ENCODE data around the gene ABI2. TPM values are rescaled to one million over a fixed set of nuclear protein-coding genes. Genes with fewer than 3 reads are reported as not detected.
A peak's percentile ranks its signal among the peaks of the same experiment; 100 is the strongest.

ABI2 gene
- total and polyA plus RNA-seq, 4 donors: 5.4 to 10.5 (median 7.6) TPM

GRCh38 chr2:203490391-203490790 is 162.2 kb downstream of the ABI2 start:
- Histone ChIP-seq H3K27ac (ENCODE audit: low read depth in 1 of 2, low read length in 2 of 2) (no peak overlapping the region), H3K9ac (ENCODE audit: low read depth in 1 of 2, low read length in 2 of 2) (no peak overlapping the region), H3K36me3 (ENCODE audit: control insufficient read depth in 4 of 4, insufficient read depth in 3 of 4, low read depth in 1 of 4, low read length in 3 of 4) (peaks cover 5 to 27% (median 15%) of the 10 kb centered on the region in 4 donors), H3K9me3 (ENCODE audit: control insufficient read depth in 4 of 4, low read length in 3 of 4) (no peaks in the 10 kb centered on the region), H3K4me3 (ENCODE audit: low read depth in 1 of 3, low read length in 3 of 3) (no peak overlapping the region), H3K4me1 (ENCODE audit: control insufficient read depth in 4 of 4, insufficient read depth in 4 of 4, low read length in 3 of 4) (peaks cover 4 to 16% (median 10%) of the 10 kb centered on the region in 4 donors), H3K27me3 (ENCODE audit: control insufficient read depth in 4 of 4, insufficient read depth in 4 of 4, low read length in 3 of 4) (no peaks in the 10 kb centered on the region)
- WGBS: 59% methylated on average over 3 of the region's 3 CpGs
- TF ChIP-seq, protein P1, sequence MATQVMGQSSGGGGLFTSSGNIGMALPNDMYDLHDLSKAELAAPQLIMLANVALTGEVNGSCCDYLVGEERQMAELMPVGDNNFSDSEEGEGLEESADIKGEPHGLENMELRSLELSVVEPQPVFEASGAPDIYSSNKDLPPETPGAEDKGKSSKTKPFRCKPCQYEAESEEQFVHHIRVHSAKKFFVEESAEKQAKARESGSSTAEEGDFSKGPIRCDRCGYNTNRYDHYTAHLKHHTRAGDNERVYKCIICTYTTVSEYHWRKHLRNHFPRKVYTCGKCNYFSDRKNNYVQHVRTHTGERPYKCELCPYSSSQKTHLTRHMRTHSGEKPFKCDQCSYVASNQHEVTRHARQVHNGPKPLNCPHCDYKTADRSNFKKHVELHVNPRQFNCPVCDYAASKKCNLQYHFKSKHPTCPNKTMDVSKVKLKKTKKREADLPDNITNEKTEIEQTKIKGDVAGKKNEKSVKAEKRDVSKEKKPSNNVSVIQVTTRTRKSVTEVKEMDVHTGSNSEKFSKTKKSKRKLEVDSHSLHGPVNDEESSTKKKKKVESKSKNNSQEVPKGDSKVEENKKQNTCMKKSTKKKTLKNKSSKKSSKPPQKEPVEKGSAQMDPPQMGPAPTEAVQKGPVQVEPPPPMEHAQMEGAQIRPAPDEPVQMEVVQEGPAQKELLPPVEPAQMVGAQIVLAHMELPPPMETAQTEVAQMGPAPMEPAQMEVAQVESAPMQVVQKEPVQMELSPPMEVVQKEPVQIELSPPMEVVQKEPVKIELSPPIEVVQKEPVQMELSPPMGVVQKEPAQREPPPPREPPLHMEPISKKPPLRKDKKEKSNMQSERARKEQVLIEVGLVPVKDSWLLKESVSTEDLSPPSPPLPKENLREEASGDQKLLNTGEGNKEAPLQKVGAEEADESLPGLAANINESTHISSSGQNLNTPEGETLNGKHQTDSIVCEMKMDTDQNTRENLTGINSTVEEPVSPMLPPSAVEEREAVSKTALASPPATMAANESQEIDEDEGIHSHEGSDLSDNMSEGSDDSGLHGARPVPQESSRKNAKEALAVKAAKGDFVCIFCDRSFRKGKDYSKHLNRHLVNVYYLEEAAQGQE (IDR thresholded peaks at IDR 0.05): no peak
- peak; percentile 14 to 59 for TF ChIP-seq HNF4A (conservative IDR thresholded peaks at IDR 0.05)
- DNase-seq (ENCODE audit: low spot score): no peak

GRCh38 chr2:203492965-203493364 is 164.8 kb downstream of the ABI2 start:
- H3K4me3 ChIP-seq (ENCODE audit: low read depth in 1 of 3, low read length in 3 of 3): no peak overlapping the region
- peak overlapping the region in 1 of 2 donors; percentile 40 for H3K27ac ChIP-seq (ENCODE audit: low read depth in 1 of 2, low read length in 2 of 2)
- H3K36me3 ChIP-seq (ENCODE audit: control insufficient read depth in 4 of 4, insufficient read depth in 3 of 4, low read depth in 1 of 4, low read length in 3 of 4): peaks cover 5 to 19% (median 10%) of the 10 kb centered on the region in 4 donors
- no peaks in the 10 kb centered on the region for H3K9me3 ChIP-seq (ENCODE audit: control insufficient read depth in 4 of 4, low read length in 3 of 4)
- H3K27me3 ChIP-seq (ENCODE audit: control insufficient read depth in 4 of 4, insufficient read depth in 4 of 4, low read length in 3 of 4): no peaks in the 10 kb centered on the region
- TF ChIP-seq JUND (IDR thresholded peaks at IDR 0.05) (no peak), NR2F2 (IDR thresholded peaks at IDR 0.05) (no peak), FOXA1 (IDR thresholded peaks at IDR 0.05) (no peak), GABPA (IDR thresholded peaks at IDR 0.05 in 1 of 2, conservative IDR thresholded peaks at IDR 0.05 in 1 of 2) (no peak), FOXA2 (IDR thresholded peaks at IDR 0.05) (no peak), SP1 (IDR thresholded peaks at IDR 0.05) (no peak), ZBTB33 (IDR thresholded peaks at IDR 0.05) (no peak), RAD21 (IDR thresholded peaks at IDR 0.05) (no peak), EGR1 (IDR thresholded peaks at IDR 0.05; ENCODE audit: low read depth in 2 of 2) (no peak)
- TF ChIP-seq, protein P2, sequence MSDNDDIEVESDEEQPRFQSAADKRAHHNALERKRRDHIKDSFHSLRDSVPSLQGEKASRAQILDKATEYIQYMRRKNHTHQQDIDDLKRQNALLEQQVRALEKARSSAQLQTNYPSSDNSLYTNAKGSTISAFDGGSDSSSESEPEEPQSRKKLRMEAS (IDR thresholded peaks at IDR 0.05): no peak
- no peak for DNase-seq (ENCODE audit: low spot score)
- no peak overlapping the region for H3K9ac ChIP-seq (ENCODE audit: low read depth in 1 of 2, low read length in 2 of 2)
- WGBS: 85% methylated on average over 2 of the region's 2 CpGs
- peaks cover 4 to 18% (median 10%) of the 10 kb centered on the region in 4 donors for H3K4me1 ChIP-seq (ENCODE audit: control insufficient read depth in 4 of 4, insufficient read depth in 4 of 4, low read length in 3 of 4)

Other genes with a start within 250 kb of the ABI2 start
- gene CYP20A1, start 89.4 kb upstream of the ABI2 start, total RNA-seq: 10 to 100 TPM; 17.6 to 22.7 TPM
- gene CYP20A1, start 89.4 kb upstream of the ABI2 start, polyA plus RNA-seq: 10 to 100 TPM in 1 of 2 donors, 1 to 10 TPM in 1; 5.0 to 14.5 TPM
- 10 to 100 TPM; 22.6 to 83.1 TPM for gene RAPH1, start 206.9 kb downstream of the ABI2 start, total RNA-seq
- 10 to 100 TPM in 1 of 2 donors, 1 to 10 TPM in 1; 7.0 to 16.2 TPM for gene RAPH1, start 206.9 kb downstream of the ABI2 start, polyA plus RNA-seq

Measured in liver (tissue), 9 donors.